Osteoblast (primary cell): ENCODE results near the gene TBC1D32. TPM values are rescaled to one million over a fixed set of nuclear protein-coding genes. Genes with fewer than 3 reads are reported as not detected.
"Not testable (repeated sequence)": the region's sequence is repeated elsewhere in the genome, so short reads cannot be mapped to it uniquely, and the experiment has no call there.

Experiments used
- DNase-seq: peaks from one replicate; pipeline ENCODE4 v3.0.0; 2011; ENCODE audit warnings: low spot score, mixed read lengths; ENCODE audit not compliant: insufficient read length; ENCODE audit errors: missing footprints
- H2AFZ ChIP-seq: 2 replicates; pipeline ENCODE4 v1.6.0; 2011; ENCODE audit warnings: mild to moderate bottlenecking, low read length
- H3K27ac ChIP-seq: 2 replicates; pipeline ENCODE4 v1.5.1; 2011; ENCODE audit warnings: mild to moderate bottlenecking, low read depth, low read length, moderate library complexity
- H3K27me3 ChIP-seq: 2 replicates; pipeline ENCODE4 v1.6.0; 2012; ENCODE audit warnings: mild to moderate bottlenecking, control low read depth, inconsistent platforms, low read length, moderate library complexity; ENCODE audit not compliant: insufficient read depth
- H3K36me3 ChIP-seq: 2 replicates; pipeline ENCODE4 v1.5.1; 2011; ENCODE audit warnings: mild to moderate bottlenecking, low read length, control low read depth, moderate library complexity; ENCODE audit not compliant: insufficient read depth
- H3K4me1 ChIP-seq: 2 replicates; pipeline ENCODE4 v1.5.1; 2011; ENCODE audit warnings: mild to moderate bottlenecking, low read length, control low read depth, moderate library complexity; ENCODE audit not compliant: insufficient read depth
- H3K4me2 ChIP-seq: 2 replicates; pipeline ENCODE4 v1.6.0; 2011; ENCODE audit warnings: mild to moderate bottlenecking, low read length; ENCODE audit not compliant: insufficient read depth
- H3K4me3 ChIP-seq: fragments of 200-600 bp; sonication (generic); 3 replicates; pipeline ENCODE4 v1.5.1; 2012; ENCODE audit warnings: mild to moderate bottlenecking, low read length, inconsistent platforms; ENCODE audit not compliant: insufficient read depth
- H3K79me2 ChIP-seq: 2 replicates; pipeline ENCODE4 v1.6.0; 2012; ENCODE audit warnings: mild to moderate bottlenecking, low read length, control low read depth, inconsistent platforms; ENCODE audit not compliant: insufficient read depth
- H3K9me3 ChIP-seq: 2 replicates; pipeline ENCODE4 v1.5.1; 2011; ENCODE audit warnings: low read depth, low read length, control low read depth
- H4K20me1 ChIP-seq: 2 replicates; pipeline ENCODE4 v1.6.0; 2012; ENCODE audit warnings: mild to moderate bottlenecking, low read length, control low read depth; ENCODE audit not compliant: insufficient read depth
- total RNA-seq: library from RNA; depleted of rRNA; stranded (reverse); fragments of >200 nt; gene quantifications from 2 replicates; pipeline ENCODE4 v1.2.3, GENCODE V29; 2012
- TF ChIP-seq, protein P1 (sequence below): IDR thresholded peaks from 2 replicates; pipeline ENCODE4 v1.5.1; 2011; ENCODE audit warnings: mild to moderate bottlenecking, low read depth, low read length, moderate library complexity; ENCODE audit errors: extremely low read depth

TBC1D32 gene
- total RNA-seq, 1 donor: 17.4 TPM

DNA sequence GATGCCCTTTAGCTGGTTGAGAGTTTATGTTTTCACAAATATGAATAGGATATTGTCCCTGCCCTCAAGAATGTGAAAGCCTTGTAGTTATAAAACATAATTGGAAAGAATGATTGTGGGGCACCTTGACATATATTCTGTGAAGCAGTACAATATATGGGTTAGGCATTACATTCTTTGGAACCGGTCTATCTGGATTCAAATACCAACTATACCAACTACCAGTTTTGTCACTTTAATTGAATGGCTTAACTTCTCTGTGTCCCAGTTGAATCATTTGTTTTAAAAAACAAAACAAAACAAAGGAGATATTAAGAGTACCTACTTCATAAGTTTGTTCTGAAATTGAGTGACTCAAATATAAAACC lies 146.5 kb downstream of the TBC1D32 start:
- no peak overlapping the region for H3K4me2 ChIP-seq
- H3K4me1 ChIP-seq: no peaks in the 10 kb centered on the region
- H3K9me3 ChIP-seq: no peaks in the 10 kb centered on the region
- DNase-seq: no peak
- H3K36me3 ChIP-seq: no peaks in the 10 kb centered on the region
- H3K27ac ChIP-seq: no peak overlapping the region
- H3K27me3 ChIP-seq: no peaks in the 10 kb centered on the region
- H3K79me2 ChIP-seq: no peaks in the 10 kb centered on the region
- H2AFZ ChIP-seq: no peak overlapping the region
- H3K4me3 ChIP-seq: no peak overlapping the region
- no peaks in the 10 kb centered on the region for H4K20me1 ChIP-seq
- TF ChIP-seq, protein P1, sequence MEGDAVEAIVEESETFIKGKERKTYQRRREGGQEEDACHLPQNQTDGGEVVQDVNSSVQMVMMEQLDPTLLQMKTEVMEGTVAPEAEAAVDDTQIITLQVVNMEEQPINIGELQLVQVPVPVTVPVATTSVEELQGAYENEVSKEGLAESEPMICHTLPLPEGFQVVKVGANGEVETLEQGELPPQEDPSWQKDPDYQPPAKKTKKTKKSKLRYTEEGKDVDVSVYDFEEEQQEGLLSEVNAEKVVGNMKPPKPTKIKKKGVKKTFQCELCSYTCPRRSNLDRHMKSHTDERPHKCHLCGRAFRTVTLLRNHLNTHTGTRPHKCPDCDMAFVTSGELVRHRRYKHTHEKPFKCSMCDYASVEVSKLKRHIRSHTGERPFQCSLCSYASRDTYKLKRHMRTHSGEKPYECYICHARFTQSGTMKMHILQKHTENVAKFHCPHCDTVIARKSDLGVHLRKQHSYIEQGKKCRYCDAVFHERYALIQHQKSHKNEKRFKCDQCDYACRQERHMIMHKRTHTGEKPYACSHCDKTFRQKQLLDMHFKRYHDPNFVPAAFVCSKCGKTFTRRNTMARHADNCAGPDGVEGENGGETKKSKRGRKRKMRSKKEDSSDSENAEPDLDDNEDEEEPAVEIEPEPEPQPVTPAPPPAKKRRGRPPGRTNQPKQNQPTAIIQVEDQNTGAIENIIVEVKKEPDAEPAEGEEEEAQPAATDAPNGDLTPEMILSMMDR: no peak

DNA sequence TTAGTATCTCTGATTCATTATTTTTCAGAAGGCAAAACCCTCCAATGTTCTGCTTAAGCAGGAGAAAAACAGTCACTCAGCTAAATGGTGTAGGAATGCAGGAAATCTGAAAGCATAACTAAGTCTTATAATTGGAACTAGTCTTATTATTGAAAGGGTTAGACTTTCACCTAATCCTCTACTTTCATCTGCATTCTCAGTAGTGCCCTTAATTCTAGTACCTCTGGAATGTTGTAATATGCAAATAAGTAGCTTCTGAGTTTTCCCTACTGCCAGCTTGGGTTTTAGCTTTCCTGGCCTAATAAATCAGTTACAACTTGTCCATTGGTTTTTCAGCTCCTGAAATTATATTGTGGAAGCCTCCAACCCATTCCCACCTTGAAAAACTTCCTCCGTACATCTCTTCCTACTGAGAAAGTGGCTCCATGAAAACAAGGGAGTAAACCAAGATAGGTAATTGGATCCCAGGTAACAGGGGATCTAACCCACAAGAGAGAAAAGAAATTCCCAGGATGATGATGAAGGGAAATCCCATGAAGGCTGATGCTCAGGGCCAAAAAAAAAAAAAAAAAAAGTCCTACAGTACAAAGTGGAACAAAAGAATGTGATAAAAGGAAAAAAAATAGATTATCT lies 147.0 kb downstream of the TBC1D32 start:
- no peaks in the 10 kb centered on the region for H4K20me1 ChIP-seq
- no peaks in the 10 kb centered on the region for H3K79me2 ChIP-seq
- no peaks in the 10 kb centered on the region for H3K9me3 ChIP-seq
- TF ChIP-seq, protein P1: no peak
- H3K4me1 ChIP-seq: no peaks in the 10 kb centered on the region
- H2AFZ ChIP-seq: no peak overlapping the region
- DNase-seq: no peak
- no peak overlapping the region for H3K4me3 ChIP-seq
- H3K27ac ChIP-seq: no peak overlapping the region
- H3K4me2 ChIP-seq: no peak overlapping the region
- no peaks in the 10 kb centered on the region for H3K27me3 ChIP-seq
- H3K36me3 ChIP-seq: no peaks in the 10 kb centered on the region

DNA sequence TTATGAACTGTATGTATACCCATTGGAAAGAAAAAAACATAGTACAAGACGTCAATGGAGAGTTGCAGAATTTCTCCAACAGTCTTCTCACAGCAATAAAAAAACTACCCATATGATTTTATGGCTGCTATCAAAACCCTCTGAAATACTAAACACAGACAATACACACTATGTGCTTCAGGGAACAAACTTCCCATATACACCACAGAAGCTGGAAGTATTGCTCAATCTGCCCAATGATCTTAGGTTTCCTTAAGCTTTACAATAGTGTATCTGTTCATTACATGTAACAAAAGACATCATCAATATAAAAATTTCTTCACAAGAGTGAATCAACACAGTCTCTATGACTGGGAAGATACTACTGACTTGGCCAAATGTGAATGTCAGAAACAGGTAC lies 150.5 kb downstream of the TBC1D32 start:
- Histone ChIP-seq H3K27me3 (no peaks in the 10 kb centered on the region), H3K9me3 (no peaks in the 10 kb centered on the region), H4K20me1 (no peaks in the 10 kb centered on the region), H2AFZ (no peak overlapping the region), H3K27ac (no peak overlapping the region), H3K4me3 (no peak overlapping the region), H3K36me3 (no peaks in the 10 kb centered on the region), H3K4me1 (no peaks in the 10 kb centered on the region), H3K79me2 (no peaks in the 10 kb centered on the region), H3K4me2 (no peak overlapping the region)
- no peak for DNase-seq
- TF ChIP-seq, protein P1: no peak

DNA sequence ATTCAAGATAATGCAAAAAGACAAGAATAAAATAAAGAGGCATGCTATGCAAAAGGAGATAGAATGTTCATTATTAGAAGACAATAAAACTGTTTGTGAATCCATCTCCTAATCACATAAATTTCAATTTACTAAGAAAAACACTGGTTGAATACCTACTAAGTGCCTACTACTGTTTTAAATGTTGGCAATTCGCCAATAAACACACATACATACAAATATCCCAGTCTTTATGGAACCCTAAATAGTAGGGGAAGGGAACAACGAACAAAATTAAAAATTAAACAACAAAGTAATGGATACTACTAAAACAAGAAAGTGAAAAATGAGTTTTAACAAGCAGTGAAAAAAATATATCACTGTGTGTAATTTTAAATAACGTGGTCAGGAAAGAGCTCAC lies 158.5 kb downstream of the TBC1D32 start:
- no peaks in the 10 kb centered on the region for H4K20me1 ChIP-seq
- TF ChIP-seq, protein P1: no peak
- no peak overlapping the region for H2AFZ ChIP-seq

DNA sequence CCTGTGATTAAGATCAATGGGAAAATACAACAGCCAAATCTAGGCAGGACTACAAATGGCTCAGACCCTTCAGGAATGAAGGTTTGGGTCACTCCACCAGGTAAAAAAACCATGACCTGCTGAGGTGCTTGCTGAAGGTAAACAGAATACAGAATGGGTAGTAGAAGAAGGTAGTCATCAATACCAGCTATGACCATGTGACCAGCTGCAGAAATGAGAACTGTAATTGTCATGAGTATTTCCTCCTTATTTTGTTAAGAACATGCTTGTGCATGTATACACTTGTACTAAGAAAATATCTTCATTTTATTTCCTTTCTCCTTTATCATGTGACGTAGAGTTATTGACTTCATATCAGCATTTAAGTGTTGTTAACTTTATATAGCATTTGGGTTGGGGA lies 161.8 kb downstream of the TBC1D32 start:
- H3K4me2 ChIP-seq, H3K27ac ChIP-seq, DNase-seq, H2AFZ ChIP-seq, H3K9me3 ChIP-seq, H4K20me1 ChIP-seq, H3K79me2 ChIP-seq, H3K36me3 ChIP-seq, H3K4me3 ChIP-seq, H3K4me1 ChIP-seq, H3K27me3 ChIP-seq: not testable (repeated sequence)

More for the DNA sequence above, 158.5 kb downstream of the TBC1D32 start:
- H3K4me2 ChIP-seq: no peak overlapping the region
- H3K4me3 ChIP-seq: no peak overlapping the region
- no peaks in the 10 kb centered on the region for H3K4me1 ChIP-seq
- no peaks in the 10 kb centered on the region for H3K9me3 ChIP-seq
- no peaks in the 10 kb centered on the region for H3K36me3 ChIP-seq
- no peak for DNase-seq
- no peak overlapping the region for H3K27ac ChIP-seq
- no peaks in the 10 kb centered on the region for H3K27me3 ChIP-seq
- no peaks in the 10 kb centered on the region for H3K79me2 ChIP-seq
